Effector memory CD4-positive, alpha-beta T cell (primary cell): ENCODE data around the gene RAB25.
"Not testable (repeated sequence)": the region's sequence is repeated elsewhere in the genome, so short reads cannot be mapped to it uniquely, and the experiment has no call there.

Experiments
- DNase-seq, 3 donors: peaks; one replicate each; pipeline ENCODE4 v3.0.0-alpha.2; 2020
- H3K27ac ChIP-seq: 2 replicates; pipeline ENCODE4 v1.7.0; 2013; ENCODE audit warnings: mild to moderate bottlenecking, low read length, moderate library complexity; ENCODE audit not compliant: insufficient read depth, poor library complexity, severe bottlenecking
- H3K27me3 ChIP-seq: replicated peaks from 2 replicates; pipeline ENCODE4 v1.7.0; 2013; ENCODE audit warnings: mild to moderate bottlenecking, low read length; ENCODE audit not compliant: insufficient read depth, control insufficient read depth, poor library complexity, severe bottlenecking
- H3K36me3 ChIP-seq: 2 replicates; pipeline ENCODE4 v1.7.0; 2013; ENCODE audit warnings: mild to moderate bottlenecking, low read length, moderate library complexity; ENCODE audit not compliant: control insufficient read depth, insufficient read depth
- H3K4me1 ChIP-seq: 2 replicates; pipeline ENCODE4 v1.7.0; 2013; ENCODE audit warnings: low read length, mild to moderate bottlenecking; ENCODE audit not compliant: control insufficient read depth, insufficient read depth, poor library complexity, severe bottlenecking
- H3K4me3 ChIP-seq: 2 replicates; pipeline ENCODE4 v1.7.0; 2013; ENCODE audit warnings: low read length, low read depth, mild to moderate bottlenecking; ENCODE audit not compliant: insufficient read depth, poor library complexity, severe bottlenecking
- H3K9me3 ChIP-seq: 2 replicates; pipeline ENCODE4 v1.7.0; 2013; ENCODE audit warnings: mild to moderate bottlenecking, low read length, moderate library complexity; ENCODE audit not compliant: control insufficient read depth

RAB25 gene

DNA sequence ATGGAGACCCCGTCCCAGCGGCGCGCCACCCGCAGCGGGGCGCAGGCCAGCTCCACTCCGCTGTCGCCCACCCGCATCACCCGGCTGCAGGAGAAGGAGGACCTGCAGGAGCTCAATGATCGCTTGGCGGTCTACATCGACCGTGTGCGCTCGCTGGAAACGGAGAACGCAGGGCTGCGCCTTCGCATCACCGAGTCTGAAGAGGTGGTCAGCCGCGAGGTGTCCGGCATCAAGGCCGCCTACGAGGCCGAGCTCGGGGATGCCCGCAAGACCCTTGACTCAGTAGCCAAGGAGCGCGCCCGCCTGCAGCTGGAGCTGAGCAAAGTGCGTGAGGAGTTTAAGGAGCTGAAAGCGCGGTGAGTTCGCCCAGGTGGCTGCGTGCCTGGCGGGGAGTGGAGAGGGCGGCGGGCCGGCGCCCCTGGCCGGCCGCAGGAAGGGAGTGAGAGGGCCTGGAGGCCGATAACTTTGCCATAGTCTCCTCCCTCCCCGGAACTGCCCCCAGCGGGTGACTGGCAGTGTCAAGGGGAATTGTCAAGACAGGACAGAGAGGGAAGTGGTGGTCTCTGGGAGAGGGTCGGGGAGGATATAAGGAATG, 54.1 kb downstream of the RAB25 start:
- Histone ChIP-seq H3K27ac (peak overlapping the region; percentile 91), H3K27me3 (no peaks in the 10 kb centered on the region), H3K36me3 (peaks cover 2% of the 10 kb centered on the region), H3K4me1 (peaks cover 24% of the 10 kb centered on the region), H3K9me3 (no peaks in the 10 kb centered on the region), H3K4me3 (peak overlapping the region; percentile 100)
- DNase-seq: no peak

DNA sequence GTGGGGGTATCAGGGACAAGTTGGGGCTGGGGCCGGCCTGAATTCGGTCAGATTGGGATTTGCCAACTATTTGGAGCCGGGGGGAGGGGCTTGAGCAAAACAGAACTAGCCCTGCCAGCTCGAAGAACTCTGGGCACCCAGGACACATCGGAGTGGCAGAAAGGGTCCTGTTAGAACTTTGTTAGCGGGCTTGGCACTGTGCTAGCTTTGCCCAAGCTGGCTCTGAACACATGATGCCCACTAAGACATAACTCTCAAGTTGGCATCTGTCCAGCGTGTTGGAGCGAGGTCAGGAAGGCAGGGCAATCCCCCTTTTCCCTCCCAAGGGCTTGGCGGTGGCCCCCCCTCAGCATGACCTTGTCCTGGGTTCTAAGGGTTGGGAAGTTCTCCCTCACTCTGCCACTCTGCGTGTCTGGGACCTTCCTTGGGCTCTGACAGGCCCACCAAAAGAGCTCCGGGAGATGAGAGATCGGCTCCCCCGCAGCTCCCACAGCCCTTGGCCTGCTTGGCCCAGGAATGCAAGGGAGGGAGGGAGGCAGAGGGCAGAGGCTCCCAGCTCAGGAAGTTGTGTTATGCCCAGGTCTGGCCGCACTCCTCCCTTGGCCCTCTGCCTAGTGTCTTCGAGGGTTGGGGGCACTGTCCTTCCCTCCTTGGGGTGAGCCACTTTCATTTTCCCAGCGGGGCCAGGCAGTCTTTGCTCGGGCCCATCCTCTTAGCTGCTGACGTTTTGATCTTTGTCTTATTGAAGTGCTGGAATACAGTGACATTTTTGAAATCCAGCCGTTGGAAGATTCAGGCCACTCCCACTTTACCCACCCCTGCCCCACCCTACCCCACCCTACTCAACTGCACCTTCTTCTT, 54.8 kb downstream of the RAB25 start:
- peaks cover 30% of the 10 kb centered on the region for H3K4me1 ChIP-seq
- no peaks in the 10 kb centered on the region for H3K27me3 ChIP-seq
- peak overlapping the region; percentile 100 for H3K4me3 ChIP-seq
- no peaks in the 10 kb centered on the region for H3K9me3 ChIP-seq
- H3K36me3 ChIP-seq: peaks cover 2% of the 10 kb centered on the region
- H3K27ac ChIP-seq: peak overlapping the region; percentile 91
- DNase-seq: no peak

DNA sequence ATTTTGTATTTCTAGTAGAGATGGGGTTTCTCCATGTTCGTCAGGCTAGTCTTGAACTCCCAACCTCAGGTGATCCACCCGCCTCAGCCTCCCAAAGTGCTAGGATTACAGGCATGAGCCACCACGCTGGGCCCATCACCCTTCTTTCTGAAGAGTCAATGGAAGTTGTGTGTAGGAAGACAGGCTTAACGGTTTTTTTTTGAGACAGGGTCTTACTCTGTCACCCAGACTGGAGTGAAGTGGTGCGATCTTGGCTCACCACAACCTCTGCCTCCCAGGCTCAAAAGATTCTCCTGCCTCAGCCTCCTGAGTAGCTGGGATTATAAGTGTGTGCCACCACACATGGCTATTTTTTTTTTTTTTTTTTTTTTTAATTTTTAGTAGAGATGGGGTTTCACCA, 55.8 kb downstream of the RAB25 start:
- not testable (repeated sequence) for H3K27me3 ChIP-seq, DNase-seq, H3K9me3 ChIP-seq, H3K36me3 ChIP-seq
- peaks cover 31% of the 10 kb centered on the region for H3K4me1 ChIP-seq
- peak overlapping the region; percentile 100 for H3K4me3 ChIP-seq
- H3K27ac ChIP-seq: peak overlapping the region; percentile 91

DNA sequence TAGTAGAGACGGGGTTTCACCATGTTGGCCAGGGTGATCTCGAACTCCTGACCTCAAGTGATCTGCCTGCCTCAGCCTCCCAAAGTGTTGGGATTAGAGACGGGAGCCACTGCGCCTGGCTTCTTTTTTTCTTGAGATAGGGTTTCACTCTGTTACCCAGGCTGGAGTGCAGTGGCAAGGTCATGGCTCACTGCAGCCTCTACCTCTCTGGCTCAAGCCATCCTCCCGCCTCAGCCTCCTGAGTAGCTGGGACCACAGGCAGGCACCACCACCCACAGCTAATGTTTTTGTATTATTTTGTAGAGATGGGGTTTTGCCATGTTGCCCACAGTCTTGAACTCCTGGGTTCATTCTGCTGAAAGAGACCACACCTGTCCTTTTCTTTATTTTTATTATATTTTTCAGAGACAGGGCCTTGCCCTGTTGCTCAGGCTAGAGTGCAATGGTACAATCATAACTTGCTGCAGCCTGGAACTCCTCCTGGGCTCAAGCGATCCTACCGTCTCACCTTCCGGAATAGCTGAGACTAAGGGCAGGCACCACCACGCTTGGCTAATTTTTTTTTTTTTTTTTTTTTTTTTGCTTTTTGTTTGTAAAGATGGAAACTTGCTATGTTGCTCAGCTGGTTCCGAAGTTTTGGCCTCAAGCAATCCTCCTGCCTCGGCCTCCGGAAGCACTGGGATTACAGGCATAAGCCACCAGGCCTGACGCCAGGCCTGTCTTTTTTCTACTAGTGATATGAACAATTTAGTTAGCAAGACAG, 56.6 kb downstream of the RAB25 start:
- no peak for DNase-seq
- Histone ChIP-seq H3K27me3 (no peaks in the 10 kb centered on the region), H3K4me1 (peaks cover 31% of the 10 kb centered on the region), H3K36me3 (peaks cover 2% of the 10 kb centered on the region), H3K9me3 (no peaks in the 10 kb centered on the region), H3K27ac (no peak overlapping the region), H3K4me3 (peak overlapping the region; percentile 27)

DNA sequence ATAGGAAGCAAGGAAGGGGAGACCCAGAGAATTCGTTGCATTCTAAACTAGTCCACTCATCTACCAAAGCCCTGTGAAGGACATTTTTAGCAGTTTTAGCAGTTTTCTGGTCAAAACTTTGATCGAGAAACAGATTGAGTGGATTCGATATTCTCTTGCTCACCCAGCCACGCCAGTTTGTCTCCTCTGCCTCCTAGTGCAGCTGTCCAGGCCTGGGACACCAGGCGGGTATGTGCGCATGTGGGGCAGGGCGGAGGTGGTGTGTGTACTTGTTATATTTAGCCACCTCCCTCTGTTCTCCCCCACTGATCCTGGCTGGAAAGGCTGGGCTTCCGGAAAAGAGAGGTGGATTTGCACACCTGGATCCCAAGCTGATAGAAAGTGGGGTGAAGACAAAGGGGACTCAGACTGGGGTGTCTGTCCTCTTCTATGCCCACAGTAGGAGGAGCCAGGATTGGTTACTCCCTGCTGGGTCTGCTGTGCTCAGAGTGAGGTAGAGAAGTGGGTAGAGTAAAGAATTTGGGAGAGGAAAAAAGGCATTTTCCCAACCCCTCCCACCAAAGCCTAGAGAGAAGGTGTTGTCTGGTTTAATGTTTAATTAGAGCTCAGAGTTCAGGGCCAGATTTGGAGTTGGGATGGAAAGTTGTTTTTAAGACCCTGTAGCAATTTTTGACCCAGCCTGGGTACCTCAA, 57.4 kb downstream of the RAB25 start:
- H3K4me3 ChIP-seq: peak overlapping the region; percentile 27
- H3K27me3 ChIP-seq: no peaks in the 10 kb centered on the region
- peak in 1 of 3 donors; percentile 10 for DNase-seq
- no peak overlapping the region for H3K27ac ChIP-seq
- H3K9me3 ChIP-seq: no peaks in the 10 kb centered on the region
- peaks cover 35% of the 10 kb centered on the region for H3K4me1 ChIP-seq
- H3K36me3 ChIP-seq: peaks cover 2% of the 10 kb centered on the region

DNA sequence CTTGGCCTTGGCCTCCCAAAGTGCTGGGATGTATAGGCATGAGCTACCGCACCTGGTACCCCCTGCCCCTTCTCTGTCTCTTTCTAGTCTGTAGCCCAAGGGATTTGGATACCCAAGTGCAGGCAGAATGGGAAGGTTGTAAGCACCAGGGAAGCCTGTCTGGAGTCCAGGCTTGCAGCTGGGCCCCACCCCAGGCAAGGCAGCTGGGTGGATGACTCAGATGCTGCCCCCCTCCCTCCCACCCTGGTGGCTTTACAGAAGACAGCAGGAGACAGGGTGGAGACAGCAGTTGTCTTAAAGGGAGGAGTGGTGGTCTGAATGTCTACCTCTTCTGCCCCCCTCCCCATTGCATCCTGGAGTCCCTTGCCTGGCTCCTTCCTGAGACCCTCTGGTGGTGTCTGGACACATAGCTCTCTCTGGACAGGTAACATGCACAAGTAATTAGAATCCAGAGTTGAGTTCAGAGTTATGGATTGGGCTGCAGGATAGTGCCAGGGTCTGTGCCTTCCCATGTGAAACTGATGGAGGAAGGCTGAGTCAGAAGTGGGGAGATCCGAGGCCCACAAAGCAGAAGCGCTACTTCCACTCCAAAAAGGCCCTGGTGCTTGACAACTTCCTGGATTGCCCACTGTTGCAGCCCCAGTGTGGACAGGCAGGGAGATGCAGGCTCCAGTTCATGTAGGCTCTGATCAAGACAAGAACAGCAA, 58.7 kb downstream of the RAB25 start:
- no peaks in the 10 kb centered on the region for H3K9me3 ChIP-seq
- no peaks in the 10 kb centered on the region for H3K27me3 ChIP-seq
- no peak overlapping the region for H3K27ac ChIP-seq
- no peak overlapping the region for H3K4me3 ChIP-seq
- peaks cover 37% of the 10 kb centered on the region for H3K4me1 ChIP-seq
- peak in 1 of 3 donors; percentile 53 for DNase-seq
- peaks cover 2% of the 10 kb centered on the region for H3K36me3 ChIP-seq
